ENCODE measurements around the gene MORC4.

GRCh38 chrX:107047622-107048021 lies 47.6 kb upstream of the MORC4 start:
- TF ChIP-seq CTCF (IDR thresholded peaks at IDR 0.05; ENCODE audit: low read depth, low read length, poor library complexity, severe bottlenecking) (no peak), EZH2phosphoT487 (IDR thresholded peaks at IDR 0.05; ENCODE audit: borderline replicate concordance, low read length) (no peak)

Measured in DOHH2 (cell line).